Activated gamma-delta T cell treated with Interleukin-2 at 50 U/mL for 16 hours (primary cell): ENCODE measurements around the gene METTL24.
"Not testable (repeated sequence)": the region's sequence is repeated elsewhere in the genome, so short reads cannot be mapped to it uniquely, and the experiment has no call there.

ENCODE experiments used
- DNase-seq: peaks from one replicate; pipeline ENCODE4 v3.0.0-alpha.2; 2020

Gene METTL24

GRCh38 chr6:110250058-110250457, 108.1 kb downstream of the METTL24 start:
- DNase-seq = no peak

GRCh38 chr6:110246900-110247546, 111.1 kb downstream of the METTL24 start:
- DNase-seq = no peak

DNA sequence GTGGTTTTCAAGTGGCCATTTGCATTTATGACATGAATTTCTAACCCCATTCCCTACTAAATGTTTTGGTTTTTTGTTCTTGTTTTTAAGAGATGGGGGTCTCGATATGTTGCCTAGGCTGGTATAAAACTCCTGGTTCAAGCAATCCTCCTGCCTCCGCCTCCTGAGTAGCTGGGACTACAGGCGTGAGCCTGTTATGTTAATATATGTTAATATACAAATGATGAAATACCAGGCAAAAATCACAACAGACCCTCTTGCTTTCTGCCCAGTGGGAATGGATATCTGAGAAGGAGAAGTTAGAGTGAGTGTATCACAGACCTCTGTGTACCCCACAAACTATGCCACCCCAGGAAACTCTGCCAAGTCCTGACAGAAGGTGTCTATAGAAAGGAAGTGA, 111.8 kb downstream of the METTL24 start:
- no peak for DNase-seq

DNA sequence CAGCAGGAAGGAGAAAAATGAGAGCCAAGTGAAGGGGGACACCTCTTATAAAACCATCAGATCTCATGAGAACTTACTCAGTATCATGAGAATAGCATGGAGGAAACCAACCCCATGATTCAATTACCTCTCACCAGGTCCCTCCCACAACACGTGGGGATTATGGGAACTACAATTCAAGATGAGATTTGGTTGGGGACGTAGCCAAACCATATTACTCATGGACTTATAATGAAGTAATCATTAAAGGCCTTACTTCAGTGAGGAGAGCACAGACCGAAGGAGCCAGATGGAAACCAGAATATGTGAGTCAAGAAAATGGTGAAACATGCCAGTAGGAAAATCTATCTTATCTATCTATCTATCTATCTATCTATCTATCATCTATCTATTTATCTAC, 113.5 kb downstream of the METTL24 start:
- not testable (repeated sequence) for DNase-seq

DNA sequence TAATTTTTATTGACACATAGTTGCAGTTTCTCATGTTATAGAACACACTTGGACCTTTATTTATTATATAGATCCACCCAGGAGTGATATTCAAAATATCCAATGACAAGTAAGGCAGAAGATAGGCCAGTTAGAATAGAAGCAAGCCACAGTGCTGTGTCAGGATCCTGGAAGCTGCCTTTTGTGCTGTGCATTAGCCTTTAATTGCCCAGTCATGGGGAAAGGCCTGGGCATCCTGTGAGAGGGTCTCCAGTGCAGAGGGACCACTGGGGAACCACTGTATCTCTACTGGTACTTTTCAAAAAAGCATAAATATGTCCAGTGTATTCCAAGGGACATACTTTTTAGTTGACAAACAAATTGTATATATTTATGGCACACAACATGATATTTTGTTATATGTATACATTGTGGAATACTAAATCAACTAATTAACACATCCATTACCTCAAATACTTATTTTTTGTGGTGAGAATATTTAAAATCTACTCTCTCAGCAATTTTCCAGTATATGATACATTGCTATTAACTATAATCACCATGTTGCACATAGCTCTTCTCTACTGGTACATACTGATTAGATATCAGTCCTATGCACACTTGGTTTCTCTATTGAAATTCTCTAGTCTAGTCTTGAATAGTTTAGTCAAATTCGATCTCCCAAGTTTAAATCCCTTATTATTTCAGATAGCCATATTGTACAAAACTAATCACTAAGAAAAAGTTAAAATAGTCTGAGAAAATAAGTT, 118.4 kb downstream of the METTL24 start:
- no peak for DNase-seq

DNA sequence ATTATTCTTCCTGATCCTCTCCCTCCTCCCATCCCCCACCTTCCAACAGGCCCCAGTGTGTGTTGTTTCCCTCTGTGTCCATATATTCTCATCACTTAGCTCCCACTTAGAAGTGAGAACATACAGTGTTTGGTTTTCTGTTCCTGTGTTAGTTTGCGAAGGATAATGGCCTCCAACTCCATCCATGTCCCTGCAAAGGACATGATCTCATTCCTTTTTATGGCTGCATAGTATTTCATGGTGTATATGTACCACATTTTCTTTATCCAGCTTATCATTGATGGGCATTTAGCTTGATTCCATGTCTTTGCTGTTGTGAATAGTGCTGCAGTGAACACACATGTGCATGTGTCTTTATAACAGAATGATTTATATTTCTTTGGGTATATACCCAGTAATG, 122.1 kb downstream of the METTL24 start:
- DNase-seq = not testable (repeated sequence)

DNA sequence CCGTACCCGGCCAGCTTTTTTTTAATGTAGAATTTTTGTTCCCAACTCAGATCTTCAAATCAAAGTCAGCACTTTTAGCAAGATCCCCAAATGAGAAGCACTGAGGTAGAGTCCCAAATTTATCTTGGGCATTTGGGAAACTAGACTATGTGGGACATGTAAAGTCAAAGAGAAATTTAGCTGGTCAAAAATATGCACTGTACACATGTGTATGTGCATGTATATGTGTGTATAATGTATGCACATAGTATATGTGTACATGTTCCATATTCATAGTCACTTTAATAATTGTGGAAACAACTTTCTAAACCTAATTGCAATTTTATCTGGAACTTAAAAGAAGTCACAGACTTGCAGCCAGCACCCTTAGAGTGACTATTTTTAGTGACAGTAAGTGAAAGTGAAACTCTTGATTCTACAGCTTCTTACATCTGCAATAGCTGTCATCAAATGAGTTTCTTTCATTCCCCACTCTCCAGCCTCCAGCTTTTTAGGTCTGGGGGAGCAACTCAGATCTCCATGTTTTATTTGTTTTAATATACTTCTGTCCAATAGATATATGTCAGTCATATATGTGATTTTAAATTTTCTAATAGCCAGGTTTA, 124.3 kb downstream of the METTL24 start:
- no peak for DNase-seq

DNA sequence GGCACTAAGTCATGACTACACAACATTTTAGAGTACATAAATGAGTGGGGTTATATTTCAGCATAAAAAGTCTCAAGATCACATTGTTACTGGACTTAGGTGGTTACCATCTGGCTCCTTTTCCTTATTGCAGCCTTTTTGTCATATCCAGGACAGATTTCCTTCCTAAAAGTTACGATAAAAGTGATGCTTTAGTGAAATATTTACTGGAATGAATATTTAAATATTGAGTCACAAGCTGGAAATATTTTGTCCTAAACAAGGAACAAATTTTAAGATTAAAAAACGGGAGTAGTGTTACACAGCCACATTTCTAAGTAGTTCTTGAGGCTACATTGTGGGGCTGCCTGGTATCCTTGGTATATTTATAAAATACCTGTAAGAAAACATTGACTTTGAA, 125.7 kb downstream of the METTL24 start:
- no peak for DNase-seq

GRCh38 chr6:110226261-110226660, 131.9 kb downstream of the METTL24 start:
- no peak for DNase-seq

DNA sequence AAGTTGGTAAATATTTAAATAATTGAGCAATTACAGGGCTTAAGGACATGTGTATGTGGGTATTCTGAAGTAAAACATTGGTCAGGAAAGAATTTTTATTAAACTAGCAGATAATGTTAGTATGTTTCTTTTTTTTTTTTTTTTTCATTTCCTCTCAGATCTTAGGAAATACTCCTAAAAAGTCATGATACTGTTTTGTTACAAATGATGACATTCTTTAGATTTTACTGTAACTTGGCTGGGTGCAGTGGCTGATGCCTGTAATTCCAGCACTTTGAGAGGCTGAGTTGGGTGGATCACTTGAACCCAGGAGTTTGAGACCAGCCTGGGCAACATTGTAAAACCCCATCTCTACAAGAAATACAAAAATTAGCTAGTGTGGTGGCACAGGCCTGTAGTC, 136.4 kb downstream of the METTL24 start:
- DNase-seq = no peak

GRCh38 chr6:110217266-110217665, 140.9 kb downstream of the METTL24 start:
- no peak for DNase-seq

DNA sequence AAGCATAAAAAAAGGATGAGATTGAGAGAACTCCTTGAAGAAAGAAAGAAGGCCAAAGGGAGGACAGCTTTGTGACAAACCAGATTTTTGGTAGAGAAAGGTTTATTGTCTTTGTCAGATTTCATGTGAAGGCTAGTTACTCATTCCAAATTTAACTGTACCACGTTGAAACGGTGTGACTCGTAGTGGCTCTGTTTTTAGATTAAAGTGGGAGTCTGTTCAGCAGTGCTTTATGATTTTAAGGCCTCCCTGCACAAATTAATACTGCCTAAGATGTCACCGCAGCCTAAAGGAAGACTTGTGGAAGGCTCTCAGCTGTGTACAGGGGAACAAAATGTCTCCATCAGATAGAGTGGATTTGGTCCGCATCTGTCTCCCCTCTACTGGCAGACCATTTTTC, 142.0 kb downstream of the METTL24 start:
- DNase-seq = no peak

- no peak for DNase-seq
Observed at GRCh38 chr6:110214338-110214737, 143.8 kb downstream of the METTL24 start.

- no peak for DNase-seq
Observed at GRCh38 chr6:110211753-110212152, 146.4 kb downstream of the METTL24 start.

DNA sequence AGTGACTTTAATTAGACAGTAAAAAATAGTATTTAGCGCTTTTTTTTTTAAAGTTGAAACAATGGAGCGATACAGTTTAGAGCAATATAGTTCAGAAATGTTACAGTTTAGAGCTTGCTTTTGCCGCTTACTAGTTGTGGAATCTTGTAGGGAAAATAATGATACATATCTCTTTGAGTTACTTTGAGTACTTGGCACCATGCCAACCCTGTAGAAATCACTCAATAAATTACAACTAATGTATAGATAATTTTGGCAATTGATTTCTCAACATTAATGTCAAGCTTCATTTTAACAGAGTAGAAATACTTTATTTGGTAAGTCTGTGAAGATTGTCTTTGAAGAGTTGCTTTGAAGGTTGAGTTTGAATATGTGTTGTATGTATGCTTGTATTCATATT, 150.5 kb downstream of the METTL24 start:
- DNase-seq = no peak

GRCh38 chr6:110201151-110201884, 156.8 kb downstream of the METTL24 start:
- no peak for DNase-seq

- DNase-seq = no peak
Observed at GRCh38 chr6:110198561-110198960, 159.6 kb downstream of the METTL24 start.

- DNase-seq = no peak
Observed at GRCh38 chr6:110196874-110197273, 161.3 kb downstream of the METTL24 start.

DNA sequence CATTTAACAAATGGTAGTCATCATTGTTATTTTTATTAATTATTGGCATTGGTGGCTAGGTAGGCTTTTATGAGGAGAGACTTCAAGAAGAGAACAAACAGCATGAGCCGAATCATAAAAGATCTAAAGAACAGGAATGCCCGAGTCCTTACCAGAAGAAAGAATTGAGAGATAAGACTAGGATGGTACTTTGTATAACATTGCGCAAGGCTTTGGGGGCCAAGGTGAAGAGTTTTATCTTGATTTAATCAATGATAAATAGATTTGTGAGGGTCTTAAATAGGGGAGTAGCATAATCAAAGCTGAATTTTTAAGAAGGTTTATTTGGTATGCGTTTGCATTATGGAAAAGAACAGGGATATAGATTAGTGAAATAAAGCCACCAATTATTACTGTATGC, 162.5 kb downstream of the METTL24 start:
- no peak for DNase-seq
